IMR-90 (cell line): Measurements from ENCODE around the gene SHROOM3.

Experiments used
- POLR2A ChIP-seq: IDR thresholded peaks from 2 replicates; pipeline ENCODE4 v1.6.1; 2012; ENCODE audit warnings: mild to moderate bottlenecking, low read depth, low read length
- TF ChIP-seq, protein P1 (sequence below): conservative IDR thresholded peaks from 2 replicates; pipeline ENCODE4 v1.5.1; 2012; ENCODE audit warnings: mild to moderate bottlenecking, low read depth, low read length, improper control_type of control experiment

DNA sequence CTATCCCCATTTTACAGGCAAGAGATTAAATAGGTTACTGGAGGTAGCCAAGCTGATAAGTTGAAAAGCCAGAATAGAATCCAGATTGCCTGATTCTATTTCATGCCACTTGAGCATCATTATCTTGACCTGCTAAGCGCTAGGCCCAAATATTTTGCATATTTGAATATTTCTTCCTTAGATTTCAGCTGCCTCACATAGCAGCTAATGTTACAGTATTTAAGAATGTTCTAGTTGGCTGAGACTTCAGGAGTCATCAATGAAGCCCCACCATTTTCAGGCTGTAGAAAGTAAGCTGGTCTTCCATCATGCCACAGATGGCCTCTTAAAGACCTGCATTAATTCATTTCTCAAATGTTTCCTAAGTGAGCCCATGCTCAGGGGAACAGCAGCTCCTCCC, 121.4 kb downstream of the SHROOM3 start:
- TF ChIP-seq, protein P1, sequence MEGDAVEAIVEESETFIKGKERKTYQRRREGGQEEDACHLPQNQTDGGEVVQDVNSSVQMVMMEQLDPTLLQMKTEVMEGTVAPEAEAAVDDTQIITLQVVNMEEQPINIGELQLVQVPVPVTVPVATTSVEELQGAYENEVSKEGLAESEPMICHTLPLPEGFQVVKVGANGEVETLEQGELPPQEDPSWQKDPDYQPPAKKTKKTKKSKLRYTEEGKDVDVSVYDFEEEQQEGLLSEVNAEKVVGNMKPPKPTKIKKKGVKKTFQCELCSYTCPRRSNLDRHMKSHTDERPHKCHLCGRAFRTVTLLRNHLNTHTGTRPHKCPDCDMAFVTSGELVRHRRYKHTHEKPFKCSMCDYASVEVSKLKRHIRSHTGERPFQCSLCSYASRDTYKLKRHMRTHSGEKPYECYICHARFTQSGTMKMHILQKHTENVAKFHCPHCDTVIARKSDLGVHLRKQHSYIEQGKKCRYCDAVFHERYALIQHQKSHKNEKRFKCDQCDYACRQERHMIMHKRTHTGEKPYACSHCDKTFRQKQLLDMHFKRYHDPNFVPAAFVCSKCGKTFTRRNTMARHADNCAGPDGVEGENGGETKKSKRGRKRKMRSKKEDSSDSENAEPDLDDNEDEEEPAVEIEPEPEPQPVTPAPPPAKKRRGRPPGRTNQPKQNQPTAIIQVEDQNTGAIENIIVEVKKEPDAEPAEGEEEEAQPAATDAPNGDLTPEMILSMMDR, result no peak
- TF ChIP-seq POLR2A, result no peak
